GM12801 (cell line): Measurements from ENCODE around the gene HLF.

ENCODE experiments used
- CTCF ChIP-seq: IDR thresholded peaks from one replicate; pipeline ENCODE4 v1.5.1; 2011; ENCODE audit warnings: control low read depth; ENCODE audit not compliant: insufficient read length; ENCODE audit errors: extremely low read depth

HLF gene, protein sequence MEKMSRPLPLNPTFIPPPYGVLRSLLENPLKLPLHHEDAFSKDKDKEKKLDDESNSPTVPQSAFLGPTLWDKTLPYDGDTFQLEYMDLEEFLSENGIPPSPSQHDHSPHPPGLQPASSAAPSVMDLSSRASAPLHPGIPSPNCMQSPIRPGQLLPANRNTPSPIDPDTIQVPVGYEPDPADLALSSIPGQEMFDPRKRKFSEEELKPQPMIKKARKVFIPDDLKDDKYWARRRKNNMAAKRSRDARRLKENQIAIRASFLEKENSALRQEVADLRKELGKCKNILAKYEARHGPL

GRCh38 chr17:55264645-55265298, at the start of gene HLF:
TSS of gene HLF (plus strand) at chr17:55264960. CDS start at chr17:55265485, 525 bp downstream.
- no peak for TF ChIP-seq CTCF

GRCh38 chr17:55215711-55216110, 49.0 kb upstream of the HLF start:
- no peak for TF ChIP-seq CTCF

DNA sequence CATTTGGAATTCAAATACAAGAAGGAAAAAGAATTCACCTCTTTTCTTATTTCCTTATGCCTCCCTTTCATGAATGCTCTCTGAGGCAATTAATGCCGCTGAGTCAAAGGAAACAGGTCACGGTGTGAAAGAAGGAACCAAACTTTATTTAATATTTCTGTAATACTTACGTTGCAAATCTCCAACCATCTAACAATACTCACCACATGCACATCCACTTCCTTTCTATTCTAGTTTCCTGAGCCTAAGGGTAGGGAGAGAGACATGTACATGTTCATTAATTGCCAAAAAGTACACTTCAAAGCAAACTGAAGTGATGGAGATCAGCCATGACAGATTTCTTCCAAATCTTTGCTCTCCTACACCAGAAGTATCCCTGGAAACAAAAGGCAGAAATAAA, 47.9 kb upstream of the HLF start:
- TF ChIP-seq CTCF, result no peak

DNA sequence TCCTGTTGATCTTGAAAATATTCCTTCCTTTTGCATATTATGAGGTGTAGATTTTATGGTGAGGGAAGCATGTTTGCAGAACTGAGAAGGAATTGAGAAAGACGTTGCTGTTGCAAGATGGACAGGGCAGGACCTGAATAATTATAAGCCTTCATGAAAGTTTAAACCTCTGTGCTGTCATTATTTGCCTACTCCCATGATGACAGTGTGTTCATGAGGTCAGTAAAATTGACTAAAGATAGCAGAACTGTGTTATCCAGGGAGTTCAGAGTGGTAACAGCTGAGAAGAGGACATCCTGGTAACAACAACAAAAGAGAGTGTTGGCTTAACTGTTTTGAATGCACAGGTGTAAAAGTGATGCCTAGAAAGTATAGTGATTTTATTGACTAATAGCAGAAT, 45.3 kb upstream of the HLF start:
- TF ChIP-seq CTCF, result no peak

DNA sequence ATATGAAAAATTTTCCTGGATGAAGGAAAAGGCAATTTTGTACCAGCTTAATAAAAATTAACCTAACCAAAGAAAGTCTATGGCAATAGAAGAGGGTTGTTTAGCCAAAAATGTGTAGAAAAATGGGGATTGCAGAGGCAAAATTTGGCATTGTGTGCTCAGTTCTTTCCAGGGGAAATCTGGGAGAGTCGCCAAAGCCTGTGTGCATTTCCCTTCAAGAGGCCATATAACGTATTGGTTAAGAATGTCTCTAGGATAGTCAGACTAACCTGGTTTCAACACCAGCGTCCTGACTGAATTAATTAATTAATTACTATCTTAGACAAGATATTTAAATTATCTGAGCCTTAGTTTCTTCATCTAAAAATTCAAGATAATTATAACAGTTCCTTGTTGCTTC, 44.8 kb upstream of the HLF start:
- TF ChIP-seq CTCF, result no peak

- TF ChIP-seq CTCF, result no peak
These were observed 41.2 kb upstream of the HLF start for GRCh38 chr17:55223524-55223923.

- no peak for TF ChIP-seq CTCF
These were observed 40.0 kb upstream of the HLF start for GRCh38 chr17:55224746-55225145.
